ENCODE results near the gene RFXANK. TPM values are rescaled to one million over a fixed set of nuclear protein-coding genes. Genes with fewer than 3 reads are reported as not detected.

The RFXANK gene
- total and polyA plus RNA-seq, 9 of the 15 experiments (the other 6 are each of a cell fraction or from before 2014, with no cell fraction given), result 68.6 to 181 (median 150) TPM

DNA sequence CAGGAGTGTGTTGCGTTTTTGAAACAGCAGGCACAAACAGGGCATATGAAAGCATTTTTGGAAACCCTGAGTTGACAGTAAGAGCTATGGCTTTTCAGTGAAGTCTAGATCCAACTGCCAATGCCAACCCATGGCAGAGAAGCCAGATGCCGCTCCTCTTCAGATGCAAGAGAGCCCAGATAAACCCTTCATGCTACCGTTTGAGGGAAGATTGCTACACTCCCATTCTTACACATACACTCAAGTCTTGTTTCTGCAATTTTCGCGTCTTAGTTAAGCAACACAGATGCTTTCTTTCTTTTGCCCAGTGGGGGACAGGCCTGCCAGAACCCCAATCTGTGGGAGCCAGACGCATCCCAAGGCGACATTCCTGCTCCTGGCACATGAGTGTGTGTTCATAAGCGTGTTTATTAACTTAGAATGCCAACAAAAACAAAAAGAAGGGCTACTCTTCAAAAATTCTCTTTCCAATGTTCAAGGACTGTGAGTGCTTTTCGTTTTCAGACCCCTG is 10.5 kb upstream of the RFXANK start:
- no peaks in the 10 kb centered on the region for H3K79me2 ChIP-seq (ENCODE audit: control insufficient read depth, insufficient read depth, low read length)
- H3K27me3 ChIP-seq (ENCODE audit: control insufficient read depth in 2 of 2, insufficient read depth in 2 of 2, low read length in 2 of 2), result no peaks in the 10 kb centered on the region
- in situ Hi-C loops (cut with MboI), result no loop called here
- no peaks in the 10 kb centered on the region; the same call in 1 of the 2 replicates for H3K9me3 ChIP-seq (replicated peaks; ENCODE audit: control insufficient read depth, insufficient read depth, low read depth, low read length)
- no peak overlapping the region for H3K27ac ChIP-seq (ENCODE audit: extremely low read depth, low read depth, low read length)
- H3K4me3 ChIP-seq, result no peak overlapping the region
- H3K4me1 ChIP-seq (replicated peaks in 1 of 2; ENCODE audit: control insufficient read depth in 2 of 2, insufficient read depth in 2 of 2, low read length in 2 of 2), result peaks cover 11 to 34% of the 10 kb centered on the region in 2 experiments; a peak in 4 of 5 replicates
- BruUV-seq (replicated peaks), result no TSS peak
- no peaks in the 10 kb centered on the region for H4K20me1 ChIP-seq (replicated peaks; ENCODE audit: control insufficient read depth, insufficient read depth, low read length)
- ATAC-seq, result no peak
- intact Hi-C loops (cut with micrococcal nuclease), result no loop called here
- H3K36me3 ChIP-seq (ENCODE audit: control insufficient read depth, insufficient read depth, low read length), result peaks cover 42% of the 10 kb centered on the region; the same call in 1 of the 3 replicates
- no peak for TF ChIP-seq HMBOX1 (IDR thresholded peaks at IDR 0.05)
- TF ChIP-seq MCM7 (IDR thresholded peaks at IDR 0.05), result no peak
- no peak for TF ChIP-seq TARDBP (IDR thresholded peaks at IDR 0.05)
- TF ChIP-seq, protein P1, sequence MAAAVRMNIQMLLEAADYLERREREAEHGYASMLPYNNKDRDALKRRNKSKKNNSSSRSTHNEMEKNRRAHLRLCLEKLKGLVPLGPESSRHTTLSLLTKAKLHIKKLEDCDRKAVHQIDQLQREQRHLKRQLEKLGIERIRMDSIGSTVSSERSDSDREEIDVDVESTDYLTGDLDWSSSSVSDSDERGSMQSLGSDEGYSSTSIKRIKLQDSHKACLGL (CRISPR knock-in tag; IDR thresholded peaks at IDR 0.05; ENCODE audit: borderline replicate concordance, poor library complexity, severe bottlenecking), result no peak
- no peak for TF ChIP-seq ZNF143 (CRISPR knock-in tag; IDR thresholded peaks at IDR 0.05)
- TF ChIP-seq SRSF7 (optimal IDR thresholded peaks at IDR 0.05; ENCODE audit: low read depth, low read length), result no peak
- TF ChIP-seq, protein P2, sequence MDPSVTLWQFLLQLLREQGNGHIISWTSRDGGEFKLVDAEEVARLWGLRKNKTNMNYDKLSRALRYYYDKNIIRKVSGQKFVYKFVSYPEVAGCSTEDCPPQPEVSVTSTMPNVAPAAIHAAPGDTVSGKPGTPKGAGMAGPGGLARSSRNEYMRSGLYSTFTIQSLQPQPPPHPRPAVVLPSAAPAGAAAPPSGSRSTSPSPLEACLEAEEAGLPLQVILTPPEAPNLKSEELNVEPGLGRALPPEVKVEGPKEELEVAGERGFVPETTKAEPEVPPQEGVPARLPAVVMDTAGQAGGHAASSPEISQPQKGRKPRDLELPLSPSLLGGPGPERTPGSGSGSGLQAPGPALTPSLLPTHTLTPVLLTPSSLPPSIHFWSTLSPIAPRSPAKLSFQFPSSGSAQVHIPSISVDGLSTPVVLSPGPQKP (CRISPR knock-in tag; IDR thresholded peaks at IDR 0.05), result no peak
- TF ChIP-seq MEF2A (IDR thresholded peaks at IDR 0.05; ENCODE audit: control insufficient read depth, low read depth, low read length), result no peak
- no peak for TF ChIP-seq TAF15 (IDR thresholded peaks at IDR 0.05; ENCODE audit: low read depth, low read length)
- no peak for TF ChIP-seq SIN3B (IDR thresholded peaks at IDR 0.05; ENCODE audit: low read depth)
- no peak for TF ChIP-seq HOMEZ (CRISPR knock-in tag; IDR thresholded peaks at IDR 0.05)
- TF ChIP-seq SPI1 (IDR thresholded peaks at IDR 0.05; ENCODE audit: borderline replicate concordance, low read depth, low read length), result no peak
- TF ChIP-seq THAP7 (CRISPR knock-in tag; IDR thresholded peaks at IDR 0.05), result no peak
- no peak for TF ChIP-seq ZNF217 (CRISPR knock-in tag; IDR thresholded peaks at IDR 0.05)
- no peak for TF ChIP-seq MYC (IDR thresholded peaks at IDR 0.05; ENCODE audit: low read depth, low read length)
- no peak for TF ChIP-seq MYC (CRISPR knock-in tag; IDR thresholded peaks at IDR 0.05; ENCODE audit: borderline replicate concordance, low read depth)
- TF ChIP-seq ZNF696 (CRISPR knock-in tag; conservative IDR thresholded peaks at IDR 0.05), result no peak
- no peak for TF ChIP-seq HSF4 (CRISPR knock-in tag; IDR thresholded peaks at IDR 0.05; ENCODE audit: borderline replicate concordance)
- TF ChIP-seq ZNF311 (CRISPR knock-in tag; IDR thresholded peaks at IDR 0.05), result no peak
- TF ChIP-seq TCF3 (CRISPR knock-in tag; IDR thresholded peaks at IDR 0.05), result no peak
- no peak overlapping the region for H2AFZ ChIP-seq (ENCODE audit: low read depth, low read length)
- peaks cover 9% of the 10 kb centered on the region for H3K9me1 ChIP-seq (ENCODE audit: control insufficient read depth, insufficient read depth, low read length)
- no peak overlapping the region for H3K4me2 ChIP-seq (ENCODE audit: insufficient read depth, low read length)
- ChIA-PET CTCF (ENCODE audit: low intra/inter-chr PET ratio) (no interaction called here), POLR2A (interaction anchor here (0.6 kb wide), 1 partner anchor 38 kb away, joined by 3 read pairs; no protein-coding TSS in a partner anchor)
- DNase-seq (ENCODE audit: extremely low read depth in 1 of 4, low spot score in 3 of 4), result no peak
- H3K9ac ChIP-seq (ENCODE audit: insufficient read depth in 1 of 2, low read depth in 2 of 2, low read length in 2 of 2), result peak overlapping the region in 1 of 2 experiments; percentile 71; a peak in 1 of 4 replicates
- no peak for FAIRE-seq
- 74% methylated on average over 8 of the region's 9 CpGs for WGBS (ENCODE audit: insufficient coverage, low coverage, missing lambda C conversion rate)

Measured in K562 (cell line).